ENCODE results near the gene LPO.

Gene LPO

DNA sequence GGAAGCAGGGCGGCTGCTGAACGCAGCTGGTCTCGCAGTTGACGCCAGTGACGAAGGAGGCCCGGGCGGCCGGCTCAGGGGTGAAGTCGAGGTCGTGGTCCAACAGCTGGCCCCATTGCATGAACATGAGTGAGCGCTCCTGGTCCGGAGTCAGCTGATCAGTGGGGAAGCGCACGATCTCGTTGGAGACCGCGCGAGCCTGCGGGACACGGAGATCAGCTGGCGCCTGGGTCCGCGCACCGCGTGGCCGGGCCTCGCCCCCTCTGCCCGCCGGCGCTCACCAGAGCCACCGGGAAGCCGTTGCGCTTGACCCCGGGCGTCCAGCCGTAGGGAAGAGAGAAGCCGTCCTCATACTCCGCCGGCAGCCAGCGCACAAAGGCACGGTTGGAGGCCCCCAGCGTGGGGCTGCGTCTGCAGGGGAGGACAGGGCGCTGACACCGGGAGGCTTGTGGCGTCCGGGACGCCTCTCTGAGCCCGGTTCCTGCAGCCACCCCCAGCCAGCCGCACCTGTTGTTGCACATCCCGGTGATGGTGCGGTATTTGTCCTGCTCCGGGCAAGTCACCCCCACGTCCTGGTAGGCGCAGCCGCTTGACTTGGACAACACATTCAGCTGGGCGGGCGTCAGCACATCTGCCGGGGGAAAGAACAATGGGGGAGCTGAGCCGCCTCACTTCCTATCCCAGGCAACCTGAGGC is 40.8 kb downstream of the LPO start:
- DNase-seq, result no peak

DNA sequence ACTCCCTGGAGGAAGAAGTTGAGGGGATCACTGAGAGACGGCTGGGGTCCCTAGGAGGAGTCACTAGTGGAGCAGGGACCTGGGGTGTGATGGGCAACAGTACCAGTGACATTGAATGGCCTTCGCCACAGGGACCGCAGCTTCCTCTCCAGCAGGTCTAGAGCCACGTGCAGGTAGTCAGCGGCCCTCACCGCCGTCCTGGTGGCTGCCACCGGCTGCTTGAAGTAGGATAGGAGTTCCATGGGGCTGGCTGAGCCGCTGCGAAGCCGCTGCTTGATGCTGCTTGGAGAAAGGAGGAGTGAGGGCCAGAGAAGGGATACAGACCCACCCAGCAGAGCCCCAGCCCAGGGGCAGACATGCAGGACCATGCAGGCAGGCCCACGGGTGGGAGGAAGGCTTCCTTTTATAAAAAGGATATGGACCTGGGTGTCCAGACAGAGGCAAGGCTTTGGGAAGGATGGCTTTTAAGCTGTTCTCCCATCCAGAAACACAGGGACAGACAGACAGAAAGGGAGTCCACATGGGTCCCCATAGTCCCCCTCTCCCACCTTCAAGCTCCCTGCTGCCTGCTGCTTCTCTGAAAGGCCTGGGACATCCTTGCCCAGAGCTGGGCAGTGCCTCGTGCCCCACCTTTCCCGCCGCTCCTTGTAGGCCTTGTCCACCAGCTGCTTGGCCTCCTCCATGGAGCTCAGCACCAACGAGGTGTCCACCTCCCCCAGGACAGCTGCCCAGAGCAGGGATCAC is 41.5 kb downstream of the LPO start:
- DNase-seq, result no peak

- no peak for DNase-seq
Measured at GRCh38 chr17:58280480-58281217, 42.3 kb downstream of the LPO start, which contains the start of gene MPO. TSS of gene MPO (minus strand) at chr17:58280935. CDS start at chr17:58280758, 177 bp downstream.

DNA sequence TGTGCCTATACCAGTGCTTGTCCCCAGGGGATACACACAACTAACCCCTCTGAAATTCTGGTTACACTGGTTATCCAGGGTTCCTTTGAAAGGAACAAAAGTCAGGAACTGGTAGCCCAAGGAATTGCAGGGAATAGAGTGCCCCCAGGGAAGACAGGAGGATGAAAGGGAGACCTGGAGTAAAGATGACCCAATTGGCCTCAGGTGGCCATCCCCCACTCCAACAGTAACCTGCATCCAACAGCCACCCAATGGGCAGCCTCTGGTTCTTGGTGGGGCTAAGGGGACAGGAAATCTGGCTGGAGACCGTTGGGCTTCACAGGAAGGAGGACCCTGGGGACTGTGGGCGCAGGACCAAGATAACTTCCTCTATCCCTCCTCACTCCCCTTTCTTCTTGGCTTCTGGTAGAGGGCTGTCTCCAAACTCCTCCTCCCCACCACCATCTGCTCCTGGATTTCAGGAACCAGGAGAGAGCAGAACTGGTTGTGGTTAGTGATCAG is 43.2 kb downstream of the LPO start:
- DNase-seq, result peak in 1 of 2 donors; percentile 47

GRCh38 chr17:58282442-58282841 is 44.1 kb downstream of the LPO start:
- DNase-seq, result no peak

DNA sequence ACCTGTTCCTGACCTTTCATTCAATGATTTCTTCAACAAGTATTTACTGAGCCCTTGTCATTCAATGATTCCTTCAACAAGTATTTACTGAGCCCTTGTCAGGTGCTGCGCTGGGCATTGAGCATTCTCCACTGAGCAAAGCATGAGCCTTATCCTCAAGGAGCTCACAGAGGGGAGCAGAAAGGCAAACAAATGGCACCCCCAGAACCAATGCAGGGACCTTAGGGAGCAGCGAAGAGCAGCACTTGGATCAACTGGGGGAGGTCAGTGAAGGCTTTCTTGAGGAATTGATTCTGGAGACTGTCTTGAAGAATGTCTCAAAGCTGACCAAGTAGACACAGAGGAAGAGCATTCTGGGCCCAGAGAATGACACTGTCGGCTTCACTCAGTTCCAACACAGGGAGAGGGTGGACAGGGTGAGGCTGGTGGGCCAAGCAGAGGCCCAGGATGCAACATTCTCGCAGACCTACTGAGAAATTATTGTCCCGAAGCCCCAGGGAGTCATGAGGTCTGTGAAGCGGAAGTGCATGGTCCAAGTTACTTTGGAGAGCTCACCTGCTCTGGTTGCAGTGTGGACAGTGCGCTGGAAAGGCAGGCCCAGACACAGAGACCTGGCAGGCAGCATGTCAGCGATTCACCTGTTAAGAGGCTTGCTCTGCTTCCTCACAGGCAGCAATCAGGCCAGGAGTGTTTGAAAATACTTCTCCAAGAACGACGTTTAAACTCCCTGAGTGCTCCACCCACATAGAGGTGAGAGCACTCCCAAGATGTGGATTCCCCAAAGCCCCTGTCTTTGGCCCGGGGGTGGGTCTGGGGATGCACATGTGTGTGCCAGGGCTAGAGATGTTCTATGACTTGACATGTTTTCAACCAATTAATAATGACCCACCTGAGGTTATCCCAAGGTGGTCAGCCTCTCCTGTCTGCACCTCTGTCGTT is 45.6 kb downstream of the LPO start:
- DNase-seq, result no peak

DNA sequence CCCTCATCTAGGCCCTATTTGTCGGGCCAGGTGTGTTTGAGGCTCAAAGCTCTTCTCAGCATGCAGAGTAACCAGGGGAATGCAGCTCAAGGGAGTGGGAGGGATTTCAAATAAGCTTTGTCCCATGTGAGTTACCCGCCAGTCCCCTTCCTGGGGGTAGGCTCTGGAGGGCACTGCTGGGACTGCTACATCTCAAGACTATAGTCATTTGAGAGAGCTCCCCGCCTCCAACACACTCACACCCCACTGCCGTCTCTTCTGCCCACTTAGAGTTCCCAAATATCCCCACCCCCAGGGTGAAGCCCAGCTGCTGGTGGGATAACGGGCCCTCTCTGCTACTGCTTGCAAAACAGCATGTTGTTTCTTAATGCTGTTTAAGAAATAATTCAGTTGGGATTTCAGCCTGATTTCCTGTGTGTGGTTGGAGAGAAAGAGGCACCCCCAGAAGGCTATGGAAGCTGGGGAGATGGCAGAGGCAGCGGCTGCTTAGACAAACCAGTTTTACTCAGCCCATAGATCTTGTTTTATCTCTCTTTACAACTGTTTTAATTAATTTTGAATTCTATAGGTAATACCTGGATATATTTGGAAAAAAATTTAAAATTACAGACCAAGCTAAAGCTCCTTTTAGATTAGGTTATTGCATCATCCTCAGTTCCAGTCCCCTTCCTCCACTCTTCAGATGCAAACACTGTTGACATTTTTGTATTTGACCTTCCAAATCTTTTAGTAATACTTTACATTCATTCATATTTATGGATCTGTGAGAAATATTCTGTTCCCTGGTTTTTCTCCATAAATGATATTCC is 46.4 kb downstream of the LPO start:
- peak in 1 of 2 donors; percentile 13 for DNase-seq

- no peak for DNase-seq
Measured at GRCh38 chr17:58285422-58285810, 47.0 kb downstream of the LPO start.

- DNase-seq, result no peak
Measured at GRCh38 chr17:58289869-58290268, 51.5 kb downstream of the LPO start.

- no peak for DNase-seq
Measured at GRCh38 chr17:58291246-58291645, 52.9 kb downstream of the LPO start.

DNA sequence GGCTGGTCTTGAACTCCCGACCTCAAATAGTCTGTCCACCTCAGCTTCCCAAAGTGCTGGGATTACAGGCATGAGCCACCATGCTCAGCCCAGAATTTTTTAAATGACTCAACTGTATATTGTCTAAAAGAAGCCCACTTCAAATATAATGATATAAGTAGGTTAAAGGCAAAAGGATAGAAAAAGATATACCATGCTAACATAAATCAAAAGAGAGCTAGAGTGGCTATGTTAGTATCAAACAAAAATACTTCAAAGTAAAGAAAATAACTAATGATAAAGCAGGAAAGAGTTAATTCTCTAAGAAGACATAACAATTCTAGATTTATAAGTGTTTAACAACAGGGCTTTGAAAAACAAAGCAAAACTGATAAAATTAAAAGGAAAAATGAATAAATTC is 55.6 kb downstream of the LPO start:
- DNase-seq, result no peak

DNA sequence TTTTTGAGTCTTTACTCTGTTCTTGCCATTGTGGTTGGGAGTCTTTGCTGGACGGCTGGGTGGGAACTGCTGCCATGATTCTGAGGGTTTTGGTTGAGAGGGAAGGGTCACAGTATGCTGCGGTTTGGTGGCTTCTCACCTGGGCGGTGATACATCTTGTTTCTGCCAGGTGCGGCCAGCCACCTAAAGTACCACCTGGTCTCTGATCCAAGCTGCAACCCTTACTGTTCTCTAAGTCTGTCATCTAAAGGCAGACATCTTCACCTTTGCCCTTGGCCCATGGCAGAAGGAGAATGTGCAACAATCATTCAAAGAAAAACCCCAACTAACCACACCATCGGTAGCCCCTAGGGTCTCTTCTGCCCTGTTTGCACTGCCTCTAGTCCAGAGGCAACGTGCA is 62.0 kb downstream of the LPO start:
- DNase-seq, result no peak

- no peak for DNase-seq
Measured at GRCh38 chr17:58301504-58302150, 63.2 kb downstream of the LPO start.

GRCh38 chr17:58302171-58302918 is 64.0 kb downstream of the LPO start:
- no peak for DNase-seq

DNA sequence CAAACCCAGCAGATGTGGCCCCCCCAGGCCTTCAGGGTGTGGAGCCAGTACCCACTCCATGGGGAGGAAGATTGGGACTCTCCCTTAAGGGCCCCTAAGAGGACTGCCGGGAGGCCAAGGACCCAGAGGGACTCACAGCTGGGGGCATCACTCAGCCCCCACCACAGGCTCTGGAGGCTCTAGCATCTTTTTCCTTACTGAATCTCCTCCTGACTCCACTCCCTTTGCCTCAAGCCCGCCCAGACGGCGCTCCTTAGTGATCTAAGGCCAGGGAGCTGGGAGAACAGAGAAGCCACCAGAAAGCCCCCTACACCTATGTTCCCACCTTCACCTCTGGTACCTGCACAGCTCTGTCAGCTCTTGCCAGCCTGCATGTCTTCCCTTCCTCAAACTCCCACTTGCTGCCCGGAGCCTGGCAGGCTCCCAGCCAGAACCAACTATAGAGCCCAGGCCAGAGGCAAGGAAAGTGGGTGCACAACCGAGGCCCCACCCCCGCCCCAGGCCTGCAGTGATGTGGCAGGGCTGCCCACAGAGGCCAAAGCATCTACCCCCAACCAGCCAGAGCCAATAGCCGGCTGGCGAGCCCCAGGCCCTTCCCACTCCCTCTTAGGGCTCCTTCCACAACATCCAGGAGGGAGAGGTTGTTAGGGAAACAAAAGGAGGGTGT is 64.7 kb downstream of the LPO start:
- DNase-seq, result no peak

GRCh38 chr17:58303971-58304749 is 65.8 kb downstream of the LPO start:
- DNase-seq, result peak in 1 of 2 donors; percentile 45

DNA sequence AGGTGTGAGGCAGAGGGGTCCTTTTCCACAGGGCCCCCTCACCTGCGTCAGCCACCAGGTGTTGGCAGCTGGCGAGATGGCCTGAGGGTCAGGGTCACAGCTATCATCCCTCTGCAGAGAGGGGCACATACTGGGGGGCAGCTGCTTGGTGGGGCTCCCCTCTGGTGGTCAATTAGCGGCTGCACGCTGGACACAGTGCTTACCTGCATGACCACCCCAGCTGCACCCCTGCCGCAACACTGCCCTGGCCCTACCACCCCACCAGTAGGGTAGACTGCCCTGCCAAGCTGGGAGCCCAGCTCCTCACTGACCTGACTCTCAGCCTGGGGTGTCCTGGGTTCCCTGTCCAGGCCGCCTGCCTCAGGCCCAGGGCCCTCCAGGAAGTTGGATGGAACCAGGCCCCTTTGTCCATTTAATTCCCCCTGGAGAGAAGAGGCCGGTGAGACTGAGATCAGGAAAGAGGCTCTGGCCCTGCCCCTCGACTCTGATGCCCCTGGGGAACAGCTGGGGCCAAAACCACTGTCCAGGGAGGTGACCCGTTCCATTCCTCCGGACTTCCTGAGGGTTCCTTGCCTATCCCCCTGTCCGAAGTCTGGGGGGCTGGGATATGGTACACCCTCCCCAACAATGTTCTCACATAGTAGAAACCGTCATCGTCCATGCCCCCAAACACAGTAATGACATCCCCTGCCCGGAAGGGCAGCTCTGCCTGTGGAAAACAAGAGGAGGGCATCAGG is 66.5 kb downstream of the LPO start:
- DNase-seq, result no peak

GRCh38 chr17:58305626-58306025 is 67.2 kb downstream of the LPO start:
- no peak for DNase-seq
